Right lobe of liver (tissue), 6 donors: ENCODE measurements around the gene ZNF160. TPM values are rescaled to one million over a fixed set of nuclear protein-coding genes. Genes with fewer than 3 reads are reported as not detected.
"Not testable (repeated sequence)": the region's sequence is repeated elsewhere in the genome, so short reads cannot be mapped to it uniquely, and the experiment has no call there.

Experiments
- ATAC-seq, 4 donors: fragments of 200-7000 bp; cut with Tn5 transposase; one replicate each; pipeline ENCODE4 v1.9.1; 2020; ENCODE audit warnings: mild to moderate bottlenecking in 4 of 4, moderate library complexity in 4 of 4
- DNase-seq, 3 donors: peaks; one replicate each; pipeline ENCODE4 v3.0.0-alpha.2; 2020
- H3K27ac ChIP-seq, 3 donors: fragments of 200-600 bp; one replicate each; pipeline ENCODE4 v1.8.0; 2022
- H3K27me3 ChIP-seq, 2 donors: fragments of 200-600 bp; one replicate each; pipeline ENCODE4 v1.8.0; 2022
- H3K36me3 ChIP-seq, 4 donors: fragments of 200-600 bp; sonication (generic) in 1 of 4; one replicate each; pipeline versions ENCODE4 v1.5.1 to v1.8.0; 2017 to 2022; ENCODE audit warnings: control low read depth in 1 of 4
- H3K4me1 ChIP-seq, 4 donors: fragments of 200-600 bp; sonication (generic) in 1 of 4; one replicate each; pipeline versions ENCODE4 v1.5.1 to v1.8.0; 2017 to 2022; ENCODE audit warnings: control low read depth in 1 of 4
- H3K4me3 ChIP-seq, 3 donors: fragments of 200-600 bp; one replicate each; pipeline ENCODE4 v1.8.0; 2022
- H3K9me3 ChIP-seq, 4 donors: fragments of 200-600 bp; sonication (generic) in 1 of 4; one replicate each; pipeline versions ENCODE4 v1.5.1 to v1.8.0; 2017 to 2022; ENCODE audit warnings: control low read depth in 1 of 4
- CTCF ChIP-seq, 4 donors: fragments of 200-600 bp in 3 of 4; fragments of 450-650 bp in 1 of 4; IDR thresholded peaks; one replicate each; pipeline versions ENCODE4 v1.5.1 to v1.8.0; 2016 to 2022; ENCODE audit warnings: antibody characterized with exemption in 4 of 4, mild to moderate bottlenecking in 2 of 4
- POLR2A ChIP-seq: fragments of 450-650 bp; IDR thresholded peaks from one replicate; pipeline ENCODE4 v1.6.1; 2017; ENCODE audit warnings: antibody characterized with exemption, mild to moderate bottlenecking
- WGBS: methylation state at CpG from one replicate; pipeline ENCODE4 v1.1.6; 2018; ENCODE audit warnings: low coverage, low lambda C conversion rate; ENCODE audit not compliant: insufficient coverage; ENCODE audit errors: missing lambda C conversion rate; 5-methylcytosine and 5-hydroxymethylcytosine counted together
- intact Hi-C, 2 donors: fragments of 100-400 bp; cut with DNase I; formaldehyde crosslinking; loops; one replicate each; pipeline versions ENCODE4 v1.11.2 to v1.14.1; 2022
- total RNA-seq, 6 experiments: library from RNA; depleted of rRNA in 2 of 6; stranded (reverse); fragments of >200 nt in 2 of 6; fragmentation: NEBNext Ultra II Directional in 3 of 6; extraction: Animal tissue kit (Norgen Biotek cat#: 25700) in 3 of 6; gene quantifications; one replicate each; pipeline versions ENCODE4 v1.1.0 to v1.2.4, GENCODE V29; 2016 to 2023
- donor health status: DM: no; HTN: yes; CAD: no.
- donor health status: DM: no; HTN: no; CAD: no.
- donor health status: DM: no; HTN: no; CAD: no.
- donor health status: DM: no; HTN: yes; CAD: no.
- donor health status: DM: no; HTN: yes; CAD: no.

ZNF160 gene
- total RNA-seq, 6 experiments from 2014 or later = 6.6 to 18.9 (median 13.9) TPM

GRCh38 chr19:53132141-53132991 lies 29.1 kb upstream of the ZNF160 start, which contains the start of gene ZNF415:
TSS of gene ZNF415 (minus strand) at chr19:53132910. CDS start at chr19:53122676, 10,234 bp downstream.
- peak; percentile 66 to 83 (median 76) for ATAC-seq
- 1% methylated on average over 42 of the region's 51 CpGs for WGBS

GRCh38 chr19:53131727-53132126 lies 28.5 kb upstream of the ZNF160 start:
- ATAC-seq = peak in 1 of 4 donors; percentile 42
- intact Hi-C loops = no loop called here
- DNase-seq = no peak
- H3K27ac ChIP-seq = no peak overlapping the region
- 38% methylated on average over 6 of the region's 6 CpGs for WGBS
- H3K36me3 ChIP-seq = no peaks in the 10 kb centered on the region
- peak overlapping the region in 1 of 3 donors; percentile 29 for H3K4me3 ChIP-seq
- H3K27me3 ChIP-seq = no peaks in the 10 kb centered on the region
- H3K9me3 ChIP-seq = peaks cover 0 to 7% (median 0%) of the 10 kb centered on the region in 4 donors
- no peaks in the 10 kb centered on the region for H3K4me1 ChIP-seq
- no peak for TF ChIP-seq CTCF (IDR thresholded peaks at IDR 0.05)

More at GRCh38 chr19:53132141-53132991, 29.1 kb upstream of the ZNF160 start, which contains the start of gene ZNF415:
- peak within 1 kb of the TSS; percentile 22 to 42 (median 29) for H3K4me3 ChIP-seq
- H3K27me3 ChIP-seq = no peaks in the 10 kb centered on the region
- intact Hi-C loops = no loop called here
- peak within 1 kb of the TSS; percentile 21 to 43 (median 26) for H3K27ac ChIP-seq
- peaks cover 0 to 13% (median 0%) of the 10 kb centered on the region in 4 donors for H3K9me3 ChIP-seq
- no peaks in the 10 kb centered on the region for H3K36me3 ChIP-seq
- no peaks in the 10 kb centered on the region for H3K4me1 ChIP-seq
- TF ChIP-seq POLR2A = no peak
- no peak for TF ChIP-seq CTCF (IDR thresholded peaks at IDR 0.05)
- DNase-seq = peak; percentile 68 to 70 (median 70)

GRCh38 chr19:53131085-53131590 lies 27.9 kb upstream of the ZNF160 start:
- WGBS = 68% methylated on average over 4 of the region's 4 CpGs
- Histone ChIP-seq H3K27ac (no peak overlapping the region), H3K4me3 (no peak overlapping the region), H3K9me3 (peaks cover 0 to 4% (median 0%) of the 10 kb centered on the region in 4 donors), H3K36me3 (no peaks in the 10 kb centered on the region), H3K4me1 (no peaks in the 10 kb centered on the region), H3K27me3 (no peaks in the 10 kb centered on the region)
- intact Hi-C loops = no loop called here
- ATAC-seq (peak in 2 of 4 donors; percentile 43 to 54), DNase-seq (no peak)
- TF ChIP-seq CTCF (IDR thresholded peaks at IDR 0.05) (no peak), POLR2A (no peak)

- TF ChIP-seq CTCF (IDR thresholded peaks at IDR 0.05) = no peak
- no peak for TF ChIP-seq POLR2A
- intact Hi-C loops = no loop called here
- WGBS = 48% methylated on average over 7 of the region's 7 CpGs
- DNase-seq (no peak), ATAC-seq (no peak)
- Histone ChIP-seq H3K9me3 (peaks cover 0 to 4% (median 0%) of the 10 kb centered on the region in 4 donors), H3K36me3 (no peaks in the 10 kb centered on the region), H3K4me1 (no peaks in the 10 kb centered on the region), H3K27ac (no peak overlapping the region), H3K27me3 (no peaks in the 10 kb centered on the region), H3K4me3 (no peak overlapping the region)
Measured at GRCh38 chr19:53130506-53130905, 27.3 kb upstream of the ZNF160 start.

GRCh38 chr19:53126733-53127526 lies 23.7 kb upstream of the ZNF160 start:
- DNase-seq, intact Hi-C loops, H3K4me3 ChIP-seq, H3K9me3 ChIP-seq, H3K27me3 ChIP-seq, H3K4me1 ChIP-seq, H3K36me3 ChIP-seq, H3K27ac ChIP-seq: not testable (repeated sequence)
- WGBS = 41% methylated on average over 7 of the region's 15 CpGs
- ATAC-seq = peak in 3 of 4 donors; percentile 42 to 72 (median 60)
